Kidney (tissue), 14 donors: ENCODE data around the gene MYH10. TPM values are rescaled to one million over a fixed set of nuclear protein-coding genes. Genes with fewer than 3 reads are reported as not detected.
"Not testable (repeated sequence)": the region's sequence is repeated elsewhere in the genome, so short reads cannot be mapped to it uniquely, and the experiment has no call there.

Experiments
- DNase-seq, 5 donors: peaks; one replicate each; pipeline ENCODE4 v3.0.0-alpha.2; 2013 to 2020
- FAIRE-seq: peaks from 2 replicates; lab custom pipeline; 2012; peaks lifted over from hg19 to GRCh38; lab: Jason Lieb, UNC
- H3K27ac ChIP-seq, 2 donors: one replicate each; pipeline ENCODE4 v1.7.0; 2013; ENCODE audit warnings: low read depth in 2 of 2, low read length in 2 of 2, inconsistent platforms in 1 of 2
- H3K27me3 ChIP-seq: one replicate; pipeline ENCODE4 v1.7.1; 2013; ENCODE audit warnings: low read length, inconsistent platforms; ENCODE audit not compliant: control insufficient read depth, insufficient read depth
- H3K36me3 ChIP-seq, 3 donors: one replicate each; pipeline versions ENCODE4 v1.7.0 to v1.7.1; 2013; ENCODE audit warnings: low read length in 3 of 3, control low read depth in 1 of 3, inconsistent platforms in 1 of 3; ENCODE audit not compliant: insufficient read depth in 3 of 3, control insufficient read depth in 2 of 3
- H3K4me1 ChIP-seq, 3 donors: one replicate each; pipeline versions ENCODE4 v1.7.0 to v1.7.1; 2013; ENCODE audit warnings: low read length in 3 of 3, inconsistent platforms in 1 of 3, low read depth in 1 of 3; ENCODE audit not compliant: control insufficient read depth in 2 of 3, insufficient read depth in 2 of 3
- H3K4me3 ChIP-seq, 3 donors: one replicate each; pipeline versions ENCODE4 v1.7.0 to v1.8.1; 2013; ENCODE audit warnings: low read length in 3 of 3, control low read depth in 1 of 3, inconsistent platforms in 1 of 3
- H3K9ac ChIP-seq, 3 donors: one replicate each; pipeline versions ENCODE4 v1.7.0 to v1.7.1; 2013; ENCODE audit warnings: low read length in 3 of 3, control low read depth in 1 of 3, inconsistent platforms in 1 of 3
- H3K9me3 ChIP-seq, 3 donors: one replicate each; pipeline versions ENCODE4 v1.7.0 to v1.7.1; 2013; ENCODE audit warnings: low read length in 3 of 3, control low read depth in 1 of 3, inconsistent platforms in 1 of 3; ENCODE audit not compliant: control insufficient read depth in 2 of 3, insufficient read depth in 1 of 3
- intact Hi-C: fragments of 100-400 bp; cut with DNase I; formaldehyde crosslinking; loops from one replicate; pipeline ENCODE4 v1.11.1; 2022
- polyA plus RNA-seq: library from polyadenylated mRNA; stranded (reverse); fragments of 350-450 nt; fragmentation: Illumina TruSeq; extraction: RNeasy Lipid Tissue Mini Kit (QIAGEN cat#74804); gene quantifications from one replicate; pipeline ENCODE4 v1.2.3, GENCODE V29; 2014; ENCODE audit warnings: low read depth, low replicate concordance; ENCODE audit not compliant: insufficient read depth
- total RNA-seq: library from RNA; stranded (reverse); fragmentation: NEBNext Ultra II Directional; extraction: Animal tissue kit (Norgen Biotek cat#: 25700); gene quantifications from one replicate; pipeline ENCODE4 v1.2.1, GENCODE V29; 2021
- TF ChIP-seq, protein P1 (sequence below): IDR thresholded peaks from 3 replicates; pipeline ENCODE4 v1.5.1; 2012; ENCODE audit warnings: mild to moderate bottlenecking, moderate library complexity, borderline replicate concordance; ENCODE audit not compliant: insufficient read depth; ENCODE audit errors: extremely low read depth
- donor health status: control.
- donor health status: control.
- donor health status: control.
- donor health status: control.
- donor health status: control.
- donor health status: DM: yes; HTN: yes; CAD: no.
- donor health status: Normal renal cell carcinoma (clear cell type).

MYH10 gene
- total and polyA plus RNA-seq, 2 donors from 2014 or later, result 23.6 to 104 TPM

DNA sequence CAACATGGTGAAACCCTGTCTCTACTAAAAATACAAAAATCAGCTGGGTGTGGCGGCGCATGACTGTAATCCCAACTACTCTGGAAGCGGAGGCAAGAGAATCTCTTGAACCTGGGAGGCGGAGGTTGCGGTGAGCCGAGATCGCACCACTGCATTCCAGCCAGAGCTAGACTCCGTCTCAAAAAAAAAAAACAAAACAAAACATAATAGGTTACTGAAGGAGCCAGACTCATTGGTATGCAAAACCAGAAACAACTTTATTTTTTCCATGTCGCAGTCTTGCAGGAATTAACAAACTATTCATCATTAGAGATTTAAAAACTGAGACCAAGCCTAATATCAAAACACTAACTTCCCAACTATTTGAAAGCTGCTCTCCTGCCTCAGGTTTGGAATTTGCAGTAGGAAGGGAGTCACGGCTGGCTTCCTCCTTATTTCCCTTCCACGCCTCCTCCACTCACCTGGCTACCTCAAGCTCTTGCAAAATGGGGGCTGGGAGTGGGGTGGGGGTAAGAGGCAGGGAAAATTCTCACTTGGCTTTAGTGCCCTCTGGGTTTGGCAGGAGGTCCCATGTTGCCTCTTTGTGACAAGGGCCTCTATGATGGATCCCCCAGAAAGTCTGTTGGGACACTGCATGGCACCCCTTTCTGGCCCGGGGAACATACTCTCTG, 34.1 kb upstream of the MYH10 start:
- Histone ChIP-seq H3K36me3 (no peaks in the 10 kb centered on the region), H3K9me3 (no peaks in the 10 kb centered on the region), H3K27ac (peak overlapping the region in 1 of 2 donors; percentile 61), H3K9ac (no peak overlapping the region), H3K4me1 (peaks cover 2 to 7% (median 3%) of the 10 kb centered on the region in 3 donors), H3K4me3 (no peak overlapping the region), H3K27me3 (no peaks in the 10 kb centered on the region)
- TF ChIP-seq, protein P1, sequence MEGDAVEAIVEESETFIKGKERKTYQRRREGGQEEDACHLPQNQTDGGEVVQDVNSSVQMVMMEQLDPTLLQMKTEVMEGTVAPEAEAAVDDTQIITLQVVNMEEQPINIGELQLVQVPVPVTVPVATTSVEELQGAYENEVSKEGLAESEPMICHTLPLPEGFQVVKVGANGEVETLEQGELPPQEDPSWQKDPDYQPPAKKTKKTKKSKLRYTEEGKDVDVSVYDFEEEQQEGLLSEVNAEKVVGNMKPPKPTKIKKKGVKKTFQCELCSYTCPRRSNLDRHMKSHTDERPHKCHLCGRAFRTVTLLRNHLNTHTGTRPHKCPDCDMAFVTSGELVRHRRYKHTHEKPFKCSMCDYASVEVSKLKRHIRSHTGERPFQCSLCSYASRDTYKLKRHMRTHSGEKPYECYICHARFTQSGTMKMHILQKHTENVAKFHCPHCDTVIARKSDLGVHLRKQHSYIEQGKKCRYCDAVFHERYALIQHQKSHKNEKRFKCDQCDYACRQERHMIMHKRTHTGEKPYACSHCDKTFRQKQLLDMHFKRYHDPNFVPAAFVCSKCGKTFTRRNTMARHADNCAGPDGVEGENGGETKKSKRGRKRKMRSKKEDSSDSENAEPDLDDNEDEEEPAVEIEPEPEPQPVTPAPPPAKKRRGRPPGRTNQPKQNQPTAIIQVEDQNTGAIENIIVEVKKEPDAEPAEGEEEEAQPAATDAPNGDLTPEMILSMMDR, result no peak
- intact Hi-C loops, result no loop called here
- FAIRE-seq (no peak), DNase-seq (peak in 4 of 5 donors; percentile 61 to 77 (median 64))

DNA sequence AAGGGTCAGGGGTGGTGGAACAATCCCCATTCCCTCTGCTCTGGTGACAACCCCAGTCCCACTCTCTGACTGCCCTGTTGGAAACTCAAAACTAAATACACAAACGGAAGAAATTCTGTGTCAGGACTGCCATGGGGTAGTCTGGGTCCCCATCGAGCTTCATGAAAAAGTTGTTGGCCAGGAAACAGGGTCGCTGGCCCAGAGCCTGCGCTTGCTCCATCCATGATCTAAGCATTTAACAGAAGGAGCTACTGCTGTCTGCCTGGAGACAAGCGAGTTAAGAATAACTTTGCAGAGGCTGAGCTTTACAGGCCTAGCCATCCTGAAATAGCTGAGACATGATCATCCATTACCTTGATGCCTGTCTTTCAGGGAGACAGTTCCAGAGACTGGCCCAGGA, 32.4 kb upstream of the MYH10 start:
- FAIRE-seq (no peak), DNase-seq (peak in 1 of 5 donors; percentile 42)
- peaks cover 2 to 7% (median 3%) of the 10 kb centered on the region in 3 donors for H3K4me1 ChIP-seq
- no peak overlapping the region for H3K27ac ChIP-seq
- intact Hi-C loops, result no loop called here
- no peak overlapping the region for H3K9ac ChIP-seq
- no peaks in the 10 kb centered on the region for H3K27me3 ChIP-seq
- TF ChIP-seq, protein P1, result no peak
- H3K9me3 ChIP-seq, result no peaks in the 10 kb centered on the region
- no peaks in the 10 kb centered on the region for H3K36me3 ChIP-seq
- no peak overlapping the region for H3K4me3 ChIP-seq

DNA sequence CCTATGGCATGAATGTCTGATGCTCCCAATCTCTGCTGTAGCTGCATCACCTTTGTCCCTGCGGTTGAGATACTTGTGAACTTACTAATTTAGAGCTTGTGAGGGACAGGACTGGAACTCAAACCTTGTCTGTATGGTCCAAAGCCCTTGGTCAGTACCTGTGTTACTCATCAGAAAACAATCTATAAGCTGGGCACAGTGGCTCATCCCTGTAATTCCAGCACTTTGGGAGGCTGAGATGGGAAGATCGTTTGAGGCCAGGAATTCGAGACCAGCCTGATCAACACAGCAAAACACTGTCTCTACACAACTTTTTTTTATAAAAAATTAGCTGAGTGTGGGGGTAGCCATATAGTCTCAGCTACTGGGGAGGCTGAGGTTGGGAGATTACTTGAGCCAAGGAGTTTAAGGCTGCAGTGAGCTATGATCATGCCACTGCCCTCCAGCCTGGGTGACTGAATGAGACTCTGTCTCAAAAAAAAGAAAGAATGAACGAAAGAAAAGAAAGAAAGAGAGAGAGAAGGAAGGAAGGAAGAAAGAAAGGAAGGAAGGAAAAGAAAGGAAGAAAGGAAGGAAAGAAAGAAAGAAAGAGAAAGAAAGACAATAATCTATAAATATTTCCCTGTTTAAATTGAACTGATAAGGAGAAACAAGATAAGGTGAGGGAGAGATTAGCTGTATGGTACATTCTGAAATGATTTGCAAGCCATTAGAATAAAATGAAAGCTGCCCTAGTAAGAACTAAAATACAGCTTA, 31.7 kb upstream of the MYH10 start:
- TF ChIP-seq, protein P1, result no peak
- intact Hi-C loops, result no loop called here
- no peak for FAIRE-seq

DNA sequence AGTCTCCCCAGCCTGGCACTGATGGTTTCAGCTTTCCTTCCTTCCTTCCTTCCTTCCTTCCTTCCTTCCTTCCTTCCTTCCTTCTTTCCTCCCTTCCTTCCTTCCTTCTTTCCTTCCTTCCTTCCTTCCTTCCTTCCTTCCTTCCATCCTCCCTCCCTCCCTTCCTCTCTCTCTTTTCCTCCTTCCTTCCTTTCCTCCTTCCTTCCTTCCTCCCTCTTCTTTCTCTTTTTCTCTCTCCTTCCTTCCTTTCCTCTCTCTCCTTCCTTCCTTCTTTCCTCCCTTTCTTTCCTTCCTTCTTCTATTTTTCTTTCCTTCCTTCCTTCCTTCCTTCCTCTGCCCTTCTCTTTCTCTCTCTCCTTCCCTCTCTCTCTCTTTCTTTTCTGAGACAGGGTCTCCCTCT, 30.2 kb upstream of the MYH10 start:
- H3K36me3 ChIP-seq, H3K4me3 ChIP-seq, H3K9me3 ChIP-seq, intact Hi-C loops, FAIRE-seq, H3K4me1 ChIP-seq, H3K27me3 ChIP-seq, H3K9ac ChIP-seq, H3K27ac ChIP-seq, DNase-seq: not testable (repeated sequence)

More for the DNA sequence above, 31.7 kb upstream of the MYH10 start:
- Histone ChIP-seq H3K4me3 (no peak overlapping the region), H3K9me3 (no peaks in the 10 kb centered on the region), H3K9ac (no peak overlapping the region), H3K27ac (no peak overlapping the region), H3K36me3 (no peaks in the 10 kb centered on the region), H3K27me3 (no peaks in the 10 kb centered on the region), H3K4me1 (peaks cover 2 to 7% (median 3%) of the 10 kb centered on the region in 3 donors)
- DNase-seq, result no peak
